K562 (cell line): Measurements from ENCODE around the gene XPNPEP3. TPM values are rescaled to one million over a fixed set of nuclear protein-coding genes. Genes with fewer than 3 reads are reported as not detected.

ENCODE experiments used
- ATAC-seq: fragments of 200-7000 bp; cut with Tn5 transposase; 3 replicates; pipeline ENCODE4 v1.9.1; 2020; ENCODE audit warnings: moderate library complexity
- BruUV-seq: library from RNA; stranded (reverse); fragments of 400-500 nt; replicated peaks from 2 replicates; lab custom pipeline; 2021; lab: Mats Ljungman, UMichigan
- CTCF ChIA-PET: fragments of 300-600 bp; formaldehyde crosslinking; extraction: SDS; loops from one replicate; lab custom pipeline; 2021; ENCODE audit warnings: low intra/inter-chr PET ratio; lab: Yijun Ruan, JAX
- POLR2A ChIA-PET: fragments of 300-600, 350-650 bp; sonication (Branson Sonifier 250); formaldehyde crosslinking; extraction: SDS; loops from one replicate; lab custom pipeline; 2021; ENCODE audit warnings: antibody characterized with exemption, inconsistent platforms; lab: Yijun Ruan, JAX
- DNase-seq, 4 experiments: peaks; one replicate each; pipeline versions ENCODE4 v3.0.0 to v3.0.0-alpha.2; 2011 to 2018; ENCODE audit warnings: low spot score in 3 of 4, mixed read lengths in 3 of 4; ENCODE audit errors: extremely low read depth in 1 of 4
- FAIRE-seq: peaks from 2 replicates; lab custom pipeline; 2011; peaks lifted over from hg19 to GRCh38; lab: Jason Lieb, UNC
- H2AFZ ChIP-seq: 2 replicates; pipeline ENCODE4 v1.6.0; 2011; ENCODE audit warnings: low read depth, low read length, control low read depth, inconsistent platforms
- H3K27ac ChIP-seq: fragments of 200-600 bp; 3 replicates; pipeline ENCODE4 v1.8.0; 2011; ENCODE audit warnings: low read depth, mild to moderate bottlenecking, control low read depth, inconsistent platforms, low read length, moderate library complexity, mixed read lengths; ENCODE audit errors: extremely low read depth
- H3K27me3 ChIP-seq, 2 experiments: fragments of 300-600 bp in 1 of 2; 2 replicates in 1 of 2; 3 replicates in 1 of 2; pipeline versions ENCODE4 v1.6.0 to v1.8.0; 2011; ENCODE audit warnings: inconsistent platforms in 2 of 2, low read length in 2 of 2, mild to moderate bottlenecking in 1 of 2, mixed read lengths in 1 of 2, moderate library complexity in 1 of 2; ENCODE audit not compliant: control insufficient read depth in 2 of 2, insufficient read depth in 2 of 2
- H3K36me3 ChIP-seq: fragments of 300-600 bp; 3 replicates; pipeline ENCODE4 v1.8.0; 2011; ENCODE audit warnings: mild to moderate bottlenecking, low read length, inconsistent platforms; ENCODE audit not compliant: control insufficient read depth, insufficient read depth
- H3K4me1 ChIP-seq, 2 experiments: fragments of 200-600 bp in 1 of 2; replicated peaks in 1 of 2; 2 replicates in 1 of 2; 3 replicates in 1 of 2; pipeline versions ENCODE4 v1.5.1 to v1.8.0; 2011; ENCODE audit warnings: inconsistent platforms in 2 of 2, low read length in 2 of 2, mild to moderate bottlenecking in 1 of 2, mixed read lengths in 1 of 2, moderate library complexity in 1 of 2; ENCODE audit not compliant: control insufficient read depth in 2 of 2, insufficient read depth in 2 of 2
- H3K4me2 ChIP-seq: 2 replicates; pipeline ENCODE4 v1.6.1; 2011; ENCODE audit warnings: low read length, control low read depth, inconsistent platforms, mixed read lengths; ENCODE audit not compliant: insufficient read depth
- H3K4me3 ChIP-seq: fragments of 200-600 bp; sonication (generic), shearing (Covaris generic); 2 replicates; pipeline ENCODE4 v1.5.1; 2016; ENCODE audit warnings: control low read depth, inconsistent platforms
- H3K79me2 ChIP-seq: fragments of 200-600 bp; 3 replicates; pipeline ENCODE4 v1.8.0; 2011; ENCODE audit warnings: low read length, inconsistent platforms; ENCODE audit not compliant: control insufficient read depth, insufficient read depth
- H3K9ac ChIP-seq, 2 experiments: 2 replicates each; pipeline versions ENCODE4 v1.6.0 to v1.6.1; 2011; ENCODE audit warnings: low read depth in 2 of 2, low read length in 2 of 2, control low read depth in 1 of 2, inconsistent platforms in 1 of 2, mild to moderate bottlenecking in 1 of 2, mixed read lengths in 1 of 2; ENCODE audit not compliant: insufficient read depth in 1 of 2
- H3K9me1 ChIP-seq: one replicate; pipeline ENCODE4 v1.6.0; 2011; ENCODE audit warnings: inconsistent platforms, mild to moderate bottlenecking, low read length, moderate library complexity; ENCODE audit not compliant: control insufficient read depth, insufficient read depth
- H3K9me3 ChIP-seq: replicated peaks from 2 replicates; pipeline ENCODE4 v1.5.1; 2011; ENCODE audit warnings: low read depth, low read length, inconsistent platforms; ENCODE audit not compliant: control insufficient read depth, insufficient read depth
- H4K20me1 ChIP-seq: replicated peaks from 2 replicates; pipeline ENCODE4 v1.6.1; 2011; ENCODE audit warnings: low read length, inconsistent platforms, mixed read lengths; ENCODE audit not compliant: control insufficient read depth, insufficient read depth
- CREB5 ChIP-seq: fragments of 250-450 bp; sonication (Bioruptor Pico); IDR thresholded peaks from 2 replicates; pipeline ENCODE4 v1.5.0; 2020; ENCODE audit warnings: mild to moderate bottlenecking
- GTF2E2 ChIP-seq: fragments of 200-800 bp; sonication (Bioruptor generic); IDR thresholded peaks from 2 replicates; pipeline ENCODE4 v1.6.1; 2016; ENCODE audit warnings: missing genetic modification characterization, missing compliant biosample characterization
- GTF2F1 ChIP-seq: IDR thresholded peaks from 2 replicates; pipeline ENCODE4 v1.6.1; 2011; ENCODE audit warnings: low read depth, low read length, improper control_type of control experiment
- ILK ChIP-seq: fragments of 450-650 bp; IDR thresholded peaks from 2 replicates; pipeline ENCODE4 v1.6.1; 2016; ENCODE audit warnings: missing genetic modification characterization, low read depth, mild to moderate bottlenecking, missing compliant biosample characterization, moderate library complexity, borderline replicate concordance
- JUN ChIP-seq, 2 experiments: sonication (generic) in 1 of 2; formaldehyde crosslinking in 1 of 2; IDR thresholded peaks; 2 replicates each; pipeline versions ENCODE4 v1.6.1 to v1.8.0; 2012 to 2022; ENCODE audit warnings: borderline replicate concordance in 2 of 2, mild to moderate bottlenecking in 2 of 2, improper control_type of control experiment in 1 of 2, low read depth in 1 of 2, low read length in 1 of 2, missing genetic modification reagents in 1 of 2
- KLF16 ChIP-seq: IDR thresholded peaks from 2 replicates; pipeline ENCODE4 v1.6.1; 2016; ENCODE audit warnings: antibody characterized with exemption
- MAFF ChIP-seq: IDR thresholded peaks from 2 replicates; pipeline ENCODE4 v1.6.1; 2012; ENCODE audit warnings: low read length, improper control_type of control experiment
- MAFG ChIP-seq: fragments of 450-650 bp; conservative IDR thresholded peaks from 2 replicates; pipeline ENCODE4 v1.6.1; 2016; ENCODE audit warnings: missing genetic modification characterization, missing compliant biosample characterization
- MAFK ChIP-seq: IDR thresholded peaks from 2 replicates; pipeline ENCODE4 v1.6.1; 2011; ENCODE audit warnings: low read length, improper control_type of control experiment
- MITF ChIP-seq: IDR thresholded peaks from 2 replicates; pipeline ENCODE4 v1.6.1; 2014; ENCODE audit warnings: antibody characterized with exemption
- POLR3A ChIP-seq: IDR thresholded peaks from 2 replicates; pipeline ENCODE4 v1.6.1; 2011; ENCODE audit warnings: borderline replicate concordance, mild to moderate bottlenecking, moderate library complexity; ENCODE audit not compliant: insufficient read length, insufficient read depth; ENCODE audit errors: extremely low read depth
- PTRF ChIP-seq: fragments of 450-650 bp; IDR thresholded peaks from 2 replicates; pipeline ENCODE4 v1.6.1; 2016; ENCODE audit warnings: mild to moderate bottlenecking, missing genetic modification characterization, missing compliant biosample characterization
- SMARCC2 ChIP-seq: fragments of 450-650 bp; IDR thresholded peaks from 2 replicates; pipeline ENCODE4 v1.6.1; 2017; ENCODE audit warnings: antibody characterized with exemption, moderate library complexity, mild to moderate bottlenecking, low read depth
- SRSF9 ChIP-seq: fragments of 200-400 bp; formaldehyde crosslinking; IDR thresholded peaks from 2 replicates; pipeline ENCODE4 v1.6.1; 2017; ENCODE audit warnings: low read depth, low read length, borderline replicate concordance
- TAF1 ChIP-seq: IDR thresholded peaks from 2 replicates; pipeline ENCODE4 v1.6.1; 2011; ENCODE audit warnings: mild to moderate bottlenecking, low read length, moderate library complexity; ENCODE audit not compliant: insufficient read depth, control insufficient read depth, severe bottlenecking; ENCODE audit errors: extremely low read depth
- ZKSCAN3 ChIP-seq: fragments of 250-450 bp; sonication (Bioruptor Pico); IDR thresholded peaks from 2 replicates; pipeline ENCODE4 v1.4.0; 2020
- ZNF717 ChIP-seq: fragments of 250-450 bp; sonication (Bioruptor Pico); IDR thresholded peaks from 2 replicates; pipeline ENCODE4 v1.5.0; 2021
- WGBS: fragments of 100-300 bp; shearing (Covaris generic); methylation state at CpG from one replicate; pipeline ENCODE4 v1.1.6; 2016; ENCODE audit warnings: low coverage, mixed read lengths; ENCODE audit not compliant: insufficient coverage; ENCODE audit errors: missing lambda C conversion rate; 5-methylcytosine and 5-hydroxymethylcytosine counted together
- in situ Hi-C: fragments of 300-500 bp; cut with MboI; formaldehyde crosslinking; loops from 4 replicates; pipeline ENCODE4 v1.15.0; 2018; ENCODE audit warnings: inconsistent platforms, mixed read lengths
- intact Hi-C: fragments of 100-400 bp; cut with micrococcal nuclease; formaldehyde crosslinking; loops from 2 replicates; pipeline ENCODE4 v1.14.2; 2022
- polyA plus RNA-seq, 8 experiments: library from polyadenylated mRNA; depleted of rRNA in 4 of 8; stranded (reverse) in 5 of 8; unstranded in 3 of 8; fragments of >200 nt; fragmentation: Nextera tagmentation in 2 of 8; fragmentation: Illumina TruSeq in 1 of 8; extraction: Ambion mirVana in 2 of 8; extraction: Trizol in 1 of 8; gene quantifications; 2 replicates each; pipeline versions ENCODE4 v1.2.1 to v1.2.3, GENCODE V29; 2011 to 2014; ENCODE audit warnings: inconsistent platforms in 1 of 8, missing spikeins in 1 of 8
- total RNA-seq, 7 experiments: library from RNA; depleted of rRNA in 6 of 7; stranded (reverse); fragments of >200 nt in 6 of 7; fragmentation: Illumina TruSeq in 2 of 7; extraction: Trizol in 2 of 7; gene quantifications; 2 replicates each; pipeline versions ENCODE4 v1.2.1 to v1.2.3, GENCODE V29; 2011 to 2021; ENCODE audit warnings: low replicate concordance in 1 of 7
- TF ChIP-seq, protein P1 (sequence below): fragments of 450-650 bp; conservative IDR thresholded peaks from 2 replicates; pipeline ENCODE4 v1.6.1; 2016; ENCODE audit warnings: missing genetic modification characterization, low read depth, mild to moderate bottlenecking, missing compliant biosample characterization, moderate library complexity

Gene XPNPEP3
- total and polyA plus RNA-seq, 9 of the 15 experiments (the other 6 are each of a cell fraction or from before 2014, with no cell fraction given), result 9.1 to 22.6 (median 15.6) TPM

- ATAC-seq (no peak), FAIRE-seq (no peak), DNase-seq (no peak)
- H3K4me2 ChIP-seq, result no peak overlapping the region
- H3K9ac ChIP-seq, result no peak overlapping the region
- H3K27me3 ChIP-seq, result no peaks in the 10 kb centered on the region
- no peak overlapping the region for H3K4me3 ChIP-seq
- WGBS, result 100% methylated on average over 3 of the region's 3 CpGs
- peaks cover 21% of the 10 kb centered on the region; the same call in 2 of the 3 replicates for H3K79me2 ChIP-seq
- no peaks in the 10 kb centered on the region for H3K9me3 ChIP-seq
- H3K27ac ChIP-seq, result no peak overlapping the region
- no peaks in the 10 kb centered on the region for H3K4me1 ChIP-seq
- in situ Hi-C loops (no loop called here), intact Hi-C loops (no loop called here)
- no peak overlapping the region for H2AFZ ChIP-seq
- POLR2A ChIA-PET, result interaction anchor here (1.0 kb wide), 1 partner anchor 10 kb away, joined by 3 read pairs; no protein-coding TSS in a partner anchor
- peaks cover 90% of the 10 kb centered on the region for H3K36me3 ChIP-seq
- CTCF ChIA-PET, result no interaction called here
- BruUV-seq, result no TSS peak
- H4K20me1 ChIP-seq, result 0 out of 2 replicates have a peak, but pooled peaks cover 2% of the 10 kb centered on the region
- H3K9me1 ChIP-seq, result no peaks in the 10 kb centered on the region
- TF ChIP-seq SRSF9 (no peak), ZKSCAN3 (CRISPR knock-in tag) (no peak), ILK (no peak), GTF2E2 (tag) (no peak), MAFF (peak; percentile 41), KLF16 (no peak), MITF (no peak), MAFK (peak; percentile 28; the same call in 1 of the 2 replicates), MAFG (tag) (peak; percentile 35), TAF1 (no peak), JUN (IDR thresholded peaks at IDR 0.05; ENCODE audit: borderline replicate concordance, low read depth, low read length) (no peak), JUN (CRISPR knock-in tag; IDR thresholded peaks at IDR 0.05; ENCODE audit: borderline replicate concordance) (no peak), POLR3A (no peak), ZNF717 (CRISPR knock-in tag) (no peak), PTRF (tag) (no peak), SMARCC2 (no peak), GTF2F1 (no peak), CREB5 (CRISPR knock-in tag) (no peak)
- TF ChIP-seq, protein P1, sequence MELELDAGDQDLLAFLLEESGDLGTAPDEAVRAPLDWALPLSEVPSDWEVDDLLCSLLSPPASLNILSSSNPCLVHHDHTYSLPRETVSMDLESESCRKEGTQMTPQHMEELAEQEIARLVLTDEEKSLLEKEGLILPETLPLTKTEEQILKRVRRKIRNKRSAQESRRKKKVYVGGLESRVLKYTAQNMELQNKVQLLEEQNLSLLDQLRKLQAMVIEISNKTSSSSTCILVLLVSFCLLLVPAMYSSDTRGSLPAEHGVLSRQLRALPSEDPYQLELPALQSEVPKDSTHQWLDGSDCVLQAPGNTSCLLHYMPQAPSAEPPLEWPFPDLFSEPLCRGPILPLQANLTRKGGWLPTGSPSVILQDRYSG (tag), result no peak
These were observed 22.3 kb upstream of the XPNPEP3 start for GRCh38 chr22:40834619-40835018.
